A549 (cell line): ENCODE data around the gene TYW1B.
"Not testable (repeated sequence)": the region's sequence is repeated elsewhere in the genome, so short reads cannot be mapped to it uniquely, and the experiment has no call there.

ENCODE experiments used
- CTCF ChIP-seq: fragments of >200 bp; sonication (Bioruptor Twin); formaldehyde crosslinking; IDR thresholded peaks from 3 replicates; pipeline ENCODE4 v1.5.1; 2016
- JUN ChIP-seq, 2 experiments: fragments of >200 bp; sonication (Bioruptor Twin); formaldehyde crosslinking; IDR thresholded peaks; 2 replicates in 1 of 2; 3 replicates in 1 of 2; pipeline ENCODE4 v1.6.1; 2016 to 2017
- REST ChIP-seq: fragments of 200-600 bp; sonication (generic); IDR thresholded peaks from 2 replicates; pipeline ENCODE4 v1.6.1; 2016; ENCODE audit warnings: antibody characterized with exemption, mild to moderate bottlenecking, moderate library complexity

GRCh38 chr7:72818663-72819361 lies 9.2 kb downstream of the TYW1B start:
- not testable (repeated sequence) for TF ChIP-seq JUN (IDR thresholded peaks at IDR 0.05); REST; CTCF
